Activated CD4-positive, alpha-beta T cell treated with anti-CD3 and anti-CD28 coated beads for 36 hours (primary cell): ENCODE data around the gene KCNAB3. TPM values are rescaled to one million over a fixed set of nuclear protein-coding genes. Genes with fewer than 3 reads are reported as not detected.

Experiments used
- ATAC-seq: fragments of 200-7000 bp; cut with Tn5 transposase; one replicate; pipeline ENCODE4 v1.10.0; 2021; ENCODE audit warnings: mild to moderate bottlenecking, moderate library complexity
- CTCF ChIA-PET: fragments of 350-600 bp; sonication (Branson Sonifier 250); formaldehyde crosslinking; loops from one replicate; lab custom pipeline; 2021; ENCODE audit warnings: antibody characterized with exemption; lab: Charles Lee
- POLR2A ChIA-PET: fragments of 350-600 bp; sonication (Branson Sonifier 250); formaldehyde crosslinking; loops from one replicate; lab custom pipeline; 2021; ENCODE audit warnings: antibody characterized with exemption, inconsistent platforms; lab: Charles Lee
- DNase-seq: peaks from one replicate; pipeline ENCODE4 v3.0.0-alpha.2; 2020
- H3K27ac Mint-ChIP-seq: one replicate; pipeline ENCODE4 v1.8.0; 2021; ENCODE audit warnings: mixed read lengths
- H3K27me3 Mint-ChIP-seq: one replicate; pipeline ENCODE4 v1.8.0; 2021; ENCODE audit warnings: mixed read lengths
- H3K36me3 Mint-ChIP-seq: one replicate; pipeline ENCODE4 v1.8.0; 2021; ENCODE audit warnings: low read depth, mixed read lengths
- H3K4me1 Mint-ChIP-seq: one replicate; pipeline ENCODE4 v1.8.0; 2021; ENCODE audit warnings: mixed read lengths
- H3K4me3 Mint-ChIP-seq: one replicate; pipeline ENCODE4 v1.8.0; 2021; ENCODE audit warnings: mild to moderate bottlenecking, moderate library complexity, mixed read lengths
- H3K9me3 Mint-ChIP-seq: one replicate; pipeline ENCODE4 v1.8.0; 2021; ENCODE audit warnings: low read depth, mixed read lengths
- intact Hi-C, 2 experiments: fragments of 100-400 bp; cut with DNase I in 1 of 2; cut with micrococcal nuclease in 1 of 2; formaldehyde crosslinking; loops; one replicate each; pipeline versions ENCODE4 v1.14.2 to v1.15.1; 2022 to 2024; cut with DNase I, micrococcal nuclease
- total RNA-seq, 2 experiments: library from RNA; stranded (reverse); gene quantifications; one replicate each; pipeline ENCODE4 v1.2.3, GENCODE V29; 2021

The KCNAB3 gene
- total RNA-seq, 2 experiments from 2014 or later, result 6.6 to 8.3 TPM

- Mint-ChIP-seq H3K4me1 (peaks cover 3% of the 10 kb centered on the region), H3K36me3 (peaks cover 29% of the 10 kb centered on the region), H3K4me3 (no peak overlapping the region), H3K9me3 (no peaks in the 10 kb centered on the region), H3K27ac (no peak overlapping the region), H3K27me3 (no peaks in the 10 kb centered on the region)
- ChIA-PET CTCF (interaction anchor here (1.4 kb wide), 1 partner anchor 22 kb away, joined by 6 read pairs; no protein-coding TSS in a partner anchor), POLR2A (no interaction called here)
- intact Hi-C loops, result loop anchor here (1.0 to 2.0 kb wide), 18 partner anchors 25 to 578 kb away; partner anchors contain the start of genes CNTROB (in 2 of the 2), NAA38 (in 2 of the 2), ALOXE3 (in 1 of the 2) and CTC1 (in 1 of the 2)
- ATAC-seq (no peak), DNase-seq (no peak)
Observed at GRCh38 chr17:7887038-7887481, 42.6 kb downstream of the KCNAB3 start.

GRCh38 chr17:7886227-7887037, 43.2 kb downstream of the KCNAB3 start:
- no peaks in the 10 kb centered on the region for H3K27me3 Mint-ChIP-seq
- CTCF ChIA-PET, result interaction anchor here (0.7 to 1.4 kb wide), 2 partner anchors 22 to 42 kb away, joined by 3 to 6 read pairs; no protein-coding TSS in a partner anchor

DNA sequence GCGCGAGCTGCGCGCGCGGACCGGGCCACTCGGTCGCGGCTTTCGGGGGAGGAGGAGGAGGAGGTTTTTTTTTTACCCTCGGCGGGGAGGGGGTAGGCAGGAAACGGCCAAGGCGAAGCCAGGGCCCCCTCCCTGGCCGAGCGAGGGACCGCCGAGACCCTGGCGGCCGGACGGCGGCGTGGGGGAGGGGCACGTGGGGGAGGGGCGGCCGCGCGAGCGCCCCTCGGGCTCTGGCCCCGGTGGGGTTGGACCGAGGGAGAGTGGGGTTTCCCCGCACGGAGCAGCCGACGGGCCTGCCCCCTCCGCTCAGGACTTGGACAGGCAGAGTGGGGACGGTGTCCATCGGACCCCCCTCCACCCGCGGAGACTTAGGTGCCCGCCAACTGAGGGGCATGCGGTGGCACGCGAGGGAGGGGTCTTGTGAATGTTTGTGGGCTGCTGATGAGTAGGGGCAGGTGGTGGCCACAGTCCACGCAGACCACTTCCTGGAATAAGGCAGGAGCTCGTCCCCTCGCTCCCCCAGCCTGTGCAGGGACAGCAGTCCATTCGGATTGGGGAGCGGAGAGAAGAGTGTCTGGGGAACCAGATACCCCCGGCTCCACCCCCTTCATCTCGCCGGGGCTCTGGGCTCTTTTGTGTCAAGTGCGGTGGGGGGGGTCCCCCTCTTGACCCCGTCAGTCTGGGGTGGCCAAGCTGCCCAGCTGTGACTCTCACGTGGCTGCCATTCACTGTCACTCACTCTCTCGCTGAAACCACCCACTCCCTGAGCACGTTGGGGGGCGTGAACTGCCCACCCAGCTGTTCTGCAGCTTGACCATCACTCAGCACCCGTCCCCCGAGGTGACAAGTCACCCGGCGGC, 44.1 kb downstream of the KCNAB3 start:
- H3K4me3 Mint-ChIP-seq, result no peak overlapping the region
- no peak for ATAC-seq
- no peaks in the 10 kb centered on the region for H3K9me3 Mint-ChIP-seq
- CTCF ChIA-PET, result interaction anchor here (0.7 to 1.4 kb wide), 3 partner anchors 21 to 41 kb away, joined by 3 to 6 read pairs (median 3); no protein-coding TSS in a partner anchor
- no peaks in the 10 kb centered on the region for H3K27me3 Mint-ChIP-seq
- DNase-seq, result peak; percentile 63
- intact Hi-C loops, result loop anchor here (1.0 to 2.0 kb wide), 7 partner anchors 51 to 646 kb away; partner anchors contain the start of genes ALOXE3 (in 1 of the 2), CTC1 (in 1 of the 2), KDM6B (in 1 of the 2) and PFAS (in 1 of the 2)
- POLR2A ChIA-PET, result interaction anchor here (0.6 kb wide), 2 partner anchors 500 to 850 kb away, joined by 3 to 4 read pairs; partner anchors contain the start of gene SLC16A13
- H3K27ac Mint-ChIP-seq, result no peak overlapping the region
- H3K36me3 Mint-ChIP-seq, result peaks cover 17% of the 10 kb centered on the region
- peaks cover 1% of the 10 kb centered on the region for H3K4me1 Mint-ChIP-seq

More at GRCh38 chr17:7886227-7887037, 43.2 kb downstream of the KCNAB3 start:
- Mint-ChIP-seq H3K27ac (no peak overlapping the region), H3K4me3 (no peak overlapping the region), H3K9me3 (no peaks in the 10 kb centered on the region), H3K36me3 (peaks cover 25% of the 10 kb centered on the region), H3K4me1 (peaks cover 1% of the 10 kb centered on the region)
- intact Hi-C loops, result loop anchor here (1.0 to 2.0 kb wide), 19 partner anchors 24 to 647 kb away; partner anchors contain the start of genes CNTROB (in 2 of the 2), NAA38 (in 2 of the 2), ALOXE3 (in 1 of the 2) and CTC1 (in 1 of the 2)
- DNase-seq (peak; percentile 73), ATAC-seq (peak; percentile 7)
- POLR2A ChIA-PET, result no interaction called here

DNA sequence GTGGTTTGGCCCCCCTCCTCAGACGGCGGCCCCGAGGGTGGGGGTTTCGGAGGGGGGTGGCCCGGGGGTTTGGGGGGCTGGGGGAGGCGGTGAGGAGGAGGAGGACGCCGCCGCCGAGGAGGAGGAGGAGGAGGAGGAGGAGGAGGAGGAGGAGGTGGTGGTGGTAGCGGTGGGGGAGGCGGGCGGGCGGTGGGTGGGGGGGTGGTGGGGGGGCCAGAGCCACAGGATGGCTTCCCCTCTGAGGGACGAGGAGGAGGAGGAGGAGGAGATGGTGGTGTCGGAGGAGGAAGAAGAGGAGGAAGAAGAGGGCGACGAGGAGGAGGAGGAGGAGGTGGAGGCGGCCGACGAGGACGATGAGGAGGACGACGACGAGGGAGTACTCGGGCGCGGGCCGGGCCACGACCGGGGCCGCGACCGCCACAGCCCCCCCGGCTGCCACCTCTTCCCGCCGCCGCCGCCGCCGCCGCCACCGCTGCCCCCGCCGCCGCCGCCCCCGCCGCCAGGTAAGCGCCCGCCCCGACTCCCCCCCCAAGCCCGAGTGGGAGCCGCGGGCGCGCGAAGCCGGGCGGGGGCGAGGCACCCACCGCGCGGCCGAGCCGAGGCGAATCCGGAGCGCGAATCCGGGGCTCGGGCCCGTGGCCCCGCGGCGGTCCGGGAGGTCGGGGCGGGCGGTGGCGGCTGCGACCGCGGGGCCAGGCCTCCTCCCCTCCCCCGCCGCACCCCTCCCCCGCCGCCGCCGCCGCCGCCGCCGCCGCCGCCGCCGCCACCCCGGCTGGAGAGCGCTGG, 44.9 kb downstream of the KCNAB3 start:
- Mint-ChIP-seq H3K36me3 (peaks cover 10% of the 10 kb centered on the region), H3K27ac (peak overlapping the region; percentile 75), H3K27me3 (no peaks in the 10 kb centered on the region), H3K4me1 (peaks cover 1% of the 10 kb centered on the region), H3K9me3 (no peaks in the 10 kb centered on the region), H3K4me3 (peak overlapping the region; percentile 67)
- intact Hi-C loops, result loop anchor here in 1 of 2 experiments (5.0 kb wide), 1 partner anchor 233 kb away; the partner anchor contains the start of gene ALOXE3
- DNase-seq (peak; percentile 55), ATAC-seq (no peak)
- ChIA-PET POLR2A (interaction anchor here (0.6 to 1.0 kb wide), 3 partner anchors 11 to 849 kb away, joined by 3 to 4 read pairs (median 3); partner anchors contain the start of gene SLC16A13), CTCF (no interaction called here)

- Mint-ChIP-seq H3K36me3 (peaks cover 8% of the 10 kb centered on the region), H3K27me3 (no peaks in the 10 kb centered on the region), H3K4me3 (peak overlapping the region; percentile 66), H3K27ac (peak overlapping the region; percentile 90), H3K9me3 (no peaks in the 10 kb centered on the region), H3K4me1 (peaks cover 1% of the 10 kb centered on the region)
- CTCF ChIA-PET, result interaction anchor here (0.7 to 1.8 kb wide), 2 partner anchors 27 to 133 kb away, joined by 3 to 7 read pairs; partner anchors contain the start of genes CYB5D1 and NAA38
- POLR2A ChIA-PET, result interaction anchor here (0.6 to 1.0 kb wide), 2 partner anchors 10 to 313 kb away, joined by 3 to 4 read pairs; no protein-coding TSS in a partner anchor
- intact Hi-C loops, result loop anchor here in 1 of 2 experiments (5.0 kb wide), 1 partner anchor 233 kb away; the partner anchor contains the start of gene ALOXE3
- no peak for ATAC-seq
- peak; percentile 66 for DNase-seq
Observed at GRCh38 chr17:7883781-7884386, 45.8 kb downstream of the KCNAB3 start.

- no peak overlapping the region for H3K4me3 Mint-ChIP-seq
- H3K4me1 Mint-ChIP-seq, result peaks cover 1% of the 10 kb centered on the region
- H3K36me3 Mint-ChIP-seq, result peaks cover 8% of the 10 kb centered on the region
- no peaks in the 10 kb centered on the region for H3K27me3 Mint-ChIP-seq
- no peak overlapping the region for H3K27ac Mint-ChIP-seq
- POLR2A ChIA-PET, result interaction anchor here (0.6 to 1.0 kb wide), 2 partner anchors 25 to 339 kb away, joined by 3 read pairs; partner anchors contain the start of gene NAA38
- intact Hi-C loops, result loop anchor here in 1 of 2 experiments (5.0 kb wide), 1 partner anchor 235 kb away; the partner anchor contains the start of gene ALOXE3
- H3K9me3 Mint-ChIP-seq, result no peaks in the 10 kb centered on the region
- DNase-seq (no peak), ATAC-seq (no peak)
- CTCF ChIA-PET, result interaction anchor here (0.7 to 1.8 kb wide), 3 partner anchors 17 to 35 kb away, joined by 3 to 7 read pairs (median 4); partner anchors contain the start of genes CYB5D1 and NAA38
Observed at GRCh38 chr17:7882629-7883028, 47.0 kb downstream of the KCNAB3 start.

GRCh38 chr17:7882068-7882467, 47.6 kb downstream of the KCNAB3 start:
- CTCF ChIA-PET, result interaction anchor here (1.8 kb wide), 1 partner anchor 25 kb away, joined by 7 read pairs; the partner anchor contains the start of genes CYB5D1 and NAA38
- ATAC-seq, result no peak
- Mint-ChIP-seq H3K27ac (no peak overlapping the region), H3K27me3 (no peaks in the 10 kb centered on the region), H3K4me1 (peaks cover 1% of the 10 kb centered on the region), H3K4me3 (no peak overlapping the region), H3K36me3 (peaks cover 10% of the 10 kb centered on the region), H3K9me3 (no peaks in the 10 kb centered on the region)
- intact Hi-C loops, result loop anchor here in 1 of 2 experiments (5.0 kb wide), 1 partner anchor 235 kb away; the partner anchor contains the start of gene ALOXE3
- DNase-seq, result peak; percentile 38
- POLR2A ChIA-PET, result no interaction called here

DNA sequence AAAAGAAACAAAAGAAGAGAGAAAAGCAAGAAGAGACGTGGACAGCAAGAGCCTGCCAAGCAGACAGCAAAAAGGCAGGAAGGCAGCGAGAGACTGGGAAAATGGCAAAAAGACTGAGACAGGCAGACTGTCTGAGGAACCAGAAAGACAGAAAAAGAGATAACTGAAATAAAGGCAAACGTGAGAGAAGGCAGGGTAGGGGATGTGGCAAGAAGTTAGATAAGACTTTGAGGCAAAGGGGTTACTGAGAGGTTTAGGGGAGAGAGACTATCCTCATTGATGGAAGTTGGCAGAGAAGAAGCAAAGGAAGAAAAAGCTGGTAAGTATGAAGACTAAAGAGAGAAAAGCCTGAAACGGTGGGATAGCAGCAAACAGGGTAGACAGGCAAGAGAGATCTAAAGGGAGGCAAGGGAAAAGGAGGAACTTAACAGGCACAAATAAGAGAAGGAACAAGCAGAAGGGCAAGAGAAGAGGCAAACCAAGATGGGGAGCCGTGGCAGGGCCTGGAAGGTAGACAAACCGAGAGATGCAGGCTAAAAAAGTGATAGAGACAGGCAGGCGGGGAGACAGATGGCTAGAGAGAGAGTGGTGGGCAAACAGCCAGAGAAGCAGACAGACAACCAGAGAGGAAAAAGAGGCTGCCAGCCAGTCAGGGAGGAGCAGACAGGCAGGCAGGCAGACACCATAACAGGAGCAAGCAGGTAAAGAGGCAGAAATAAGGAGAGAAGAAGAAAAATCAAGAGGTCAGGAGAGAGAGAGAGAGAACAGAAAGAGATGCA, 48.2 kb downstream of the KCNAB3 start:
- Mint-ChIP-seq H3K4me1 (peaks cover 1% of the 10 kb centered on the region), H3K9me3 (no peaks in the 10 kb centered on the region), H3K4me3 (no peak overlapping the region), H3K36me3 (peaks cover 10% of the 10 kb centered on the region), H3K27me3 (no peaks in the 10 kb centered on the region), H3K27ac (no peak overlapping the region)
- ChIA-PET CTCF (no interaction called here), POLR2A (no interaction called here)
- DNase-seq (peak; percentile 16), ATAC-seq (no peak)
- intact Hi-C loops, result loop anchor here in 1 of 2 experiments (5.0 kb wide), 1 partner anchor 236 kb away; the partner anchor contains the start of gene ALOXE3
